ENCODE data around the gene GATB.

The GATB gene

GRCh38 chr4:151640381-151640780 lies 120.4 kb downstream of the GATB start:
- DNase-seq, result no peak

- no peak for DNase-seq
Observed at GRCh38 chr4:151638295-151638858, 122.4 kb downstream of the GATB start.

DNA sequence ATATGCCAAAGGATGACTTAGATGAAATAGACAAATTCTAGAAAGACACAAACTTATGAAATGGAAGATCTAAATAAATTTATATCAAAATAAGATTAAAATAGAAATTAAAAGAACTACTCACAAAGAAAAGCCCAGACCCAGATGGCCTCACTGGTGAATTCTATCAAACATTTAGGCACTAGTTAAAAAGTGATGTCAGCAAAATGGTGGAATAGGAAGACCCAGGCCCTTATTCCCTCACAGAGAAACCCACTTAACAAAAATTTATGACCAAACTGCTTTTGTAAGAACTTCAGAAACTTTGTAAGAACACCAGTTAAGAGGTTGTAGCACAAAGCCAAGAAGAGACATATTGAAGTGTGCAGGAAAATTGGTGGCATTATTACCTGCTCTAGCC lies 129.5 kb downstream of the GATB start:
- no peak for DNase-seq

GRCh38 chr4:151629097-151629783 lies 131.6 kb downstream of the GATB start:
- DNase-seq, result no peak

DNA sequence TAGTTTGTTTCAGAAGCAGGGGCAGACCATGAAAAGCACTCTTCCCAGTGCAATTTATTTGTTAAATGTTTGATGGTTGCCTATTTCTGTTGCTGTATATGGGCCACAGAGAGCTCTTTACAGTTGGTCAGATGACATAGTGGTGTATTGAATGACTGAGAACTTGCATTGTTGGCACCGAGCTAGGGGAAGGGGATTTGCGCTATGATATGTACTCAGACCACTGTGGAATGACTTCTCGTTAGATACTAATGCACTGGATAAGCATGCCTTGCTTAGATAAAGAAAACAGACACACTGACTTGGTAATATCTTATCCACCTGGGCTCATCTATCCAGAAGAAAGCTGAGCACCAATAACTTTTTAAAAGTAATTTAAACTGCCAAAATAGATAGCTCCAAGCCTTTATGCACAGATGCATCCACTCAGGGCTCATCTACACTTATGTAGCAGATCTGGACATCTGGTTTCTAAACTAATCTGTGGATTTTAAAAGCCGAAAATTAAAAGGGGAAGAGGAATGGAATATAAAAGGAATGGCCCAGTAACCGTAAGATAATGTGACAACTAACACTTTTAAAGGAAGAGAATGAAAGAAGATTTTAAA lies 132.7 kb downstream of the GATB start:
- DNase-seq, result no peak

DNA sequence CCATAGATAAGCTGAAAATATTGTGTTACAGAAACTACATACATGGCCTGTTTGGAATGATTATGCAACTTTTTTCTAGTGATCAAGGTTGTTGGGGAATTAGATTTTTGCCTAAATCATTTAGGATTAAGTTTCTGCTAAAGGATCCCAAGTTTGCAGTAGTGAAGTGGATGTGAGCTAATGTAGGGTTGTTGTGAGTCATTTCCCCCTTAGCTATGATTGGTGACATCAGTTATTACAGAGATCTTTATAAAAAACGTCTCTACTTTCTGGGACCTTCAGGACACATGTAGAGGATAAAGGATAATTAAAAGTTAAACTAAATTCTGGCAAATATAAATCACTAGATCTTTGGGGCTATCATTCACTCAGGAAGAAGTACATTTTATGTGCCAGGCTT lies 133.3 kb downstream of the GATB start:
- DNase-seq, result no peak

DNA sequence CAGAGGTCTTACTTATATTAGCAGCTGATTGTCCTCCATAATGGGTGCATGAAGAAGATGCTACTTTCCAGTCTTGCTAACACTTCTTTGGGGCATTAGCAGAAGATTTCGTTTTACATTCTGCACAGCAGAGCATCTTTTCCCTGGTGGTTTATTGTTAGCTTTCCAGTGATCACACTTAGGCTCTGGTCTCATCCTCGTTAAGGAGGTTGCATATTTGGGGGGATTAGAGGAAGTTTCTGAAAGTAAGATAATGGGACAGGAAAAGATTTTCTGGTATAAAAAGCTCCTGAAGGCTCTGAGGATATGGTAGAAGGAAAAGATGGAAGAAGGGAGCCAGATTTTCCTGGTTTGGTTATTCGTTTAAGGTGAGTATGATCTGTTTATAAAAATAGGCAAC lies 134.1 kb downstream of the GATB start:
- DNase-seq, result no peak

DNA sequence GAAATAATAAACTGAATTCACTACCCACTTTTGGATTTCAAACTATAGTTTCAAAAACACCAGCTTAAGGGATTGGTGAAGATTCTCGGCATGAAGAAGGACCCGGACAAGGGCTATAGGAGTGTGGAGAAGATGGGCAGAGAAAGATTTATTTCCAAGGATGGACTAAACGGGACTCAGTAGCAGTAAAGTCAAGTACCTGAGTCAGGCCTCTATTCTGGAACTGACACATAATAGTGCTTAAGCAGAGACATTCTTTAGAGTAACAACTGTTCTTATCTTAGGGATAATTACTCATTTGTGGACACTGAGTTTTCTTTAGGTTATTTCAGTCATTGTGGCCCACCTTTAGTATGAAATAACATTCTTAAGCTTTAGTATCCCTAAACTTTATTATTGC lies 134.6 kb downstream of the GATB start:
- no peak for DNase-seq

GRCh38 chr4:151624626-151625565 lies 135.9 kb downstream of the GATB start:
- DNase-seq, result no peak
